A673 (cell line): ENCODE data around the gene RNF141.

Experiments used
- CTCF ChIP-seq: fragments of 300-800, 200-600 bp; sonication (generic); conservative IDR thresholded peaks from 2 replicates; pipeline ENCODE4 v1.5.1; 2017; ENCODE audit warnings: low read depth, mild to moderate bottlenecking, antibody characterized with exemption, low read length, moderate library complexity, mixed read lengths
- EZH2 ChIP-seq: fragments of 200-600 bp; sonication (generic); IDR thresholded peaks from 2 replicates; pipeline ENCODE4 v1.6.1; 2017; ENCODE audit warnings: borderline replicate concordance, low read depth, mild to moderate bottlenecking, mixed read lengths, antibody characterized with exemption, low read length; ENCODE audit not compliant: poor library complexity, severe bottlenecking

GRCh38 chr11:10477690-10478046 lies 63.3 kb downstream of the RNF141 start:
- TF ChIP-seq CTCF = no peak
- no peak for TF ChIP-seq EZH2
